Inflammatory macrophage treated with lipopolysaccharide for 1 hour (primary cell): ENCODE measurements around the gene RTRAF.
A peak's percentile ranks its signal among the peaks of the same experiment; 100 is the strongest.

Experiments used
- DNase-seq, 2 donors: peaks; one replicate each; pipeline ENCODE4 v3.0.0-alpha.2; 2020 to 2022

RTRAF gene

DNA sequence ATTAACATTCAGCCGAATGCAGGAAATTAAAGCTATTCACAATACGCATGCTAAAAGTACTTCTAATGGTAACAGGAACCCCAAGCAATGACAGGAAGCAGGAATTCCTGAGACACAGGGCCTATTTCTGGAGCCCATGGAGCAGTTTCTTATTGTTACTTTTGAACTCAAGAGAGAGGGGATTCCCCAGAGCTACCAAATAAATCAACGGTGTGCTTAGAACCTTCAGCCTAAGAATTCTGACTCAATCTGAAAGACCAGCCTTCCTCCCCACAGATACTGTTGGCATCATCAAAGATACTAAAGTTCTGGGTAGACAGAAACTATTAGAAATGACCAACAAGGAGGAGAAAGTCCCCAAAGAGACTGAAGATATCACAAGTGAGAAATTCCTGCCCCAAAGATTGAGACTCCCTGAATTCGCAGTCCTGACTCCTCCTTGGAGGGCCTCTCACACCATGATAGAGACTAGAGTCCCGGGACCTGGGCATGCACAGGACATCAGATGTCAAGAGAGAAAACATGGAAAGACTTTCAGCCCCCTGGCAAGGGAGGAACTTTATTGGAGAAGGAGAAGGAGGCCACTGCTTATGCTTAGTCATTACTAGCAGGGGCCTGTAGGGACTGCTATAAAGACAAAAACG is 32.7 kb downstream of the RTRAF start:
- no peak for DNase-seq

DNA sequence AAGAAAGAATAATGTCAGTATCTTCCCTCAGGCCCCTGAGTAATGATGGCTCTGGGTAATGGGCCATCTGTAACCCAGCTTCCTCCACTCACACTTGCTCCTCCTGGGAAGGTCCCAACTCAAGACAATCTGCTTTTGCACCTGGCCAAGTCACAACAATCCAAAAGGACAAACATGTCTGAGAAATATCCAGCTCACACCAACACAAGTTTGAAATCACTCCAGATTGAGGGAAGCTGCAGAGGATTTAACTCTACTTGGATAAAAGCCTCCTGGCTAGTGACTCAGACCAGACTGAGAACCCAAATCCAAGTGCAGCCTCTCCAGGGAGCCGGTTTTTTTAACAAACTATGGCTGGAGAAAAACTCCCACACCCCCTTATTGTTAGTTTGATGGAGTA is 34.2 kb downstream of the RTRAF start:
- DNase-seq, result no peak

DNA sequence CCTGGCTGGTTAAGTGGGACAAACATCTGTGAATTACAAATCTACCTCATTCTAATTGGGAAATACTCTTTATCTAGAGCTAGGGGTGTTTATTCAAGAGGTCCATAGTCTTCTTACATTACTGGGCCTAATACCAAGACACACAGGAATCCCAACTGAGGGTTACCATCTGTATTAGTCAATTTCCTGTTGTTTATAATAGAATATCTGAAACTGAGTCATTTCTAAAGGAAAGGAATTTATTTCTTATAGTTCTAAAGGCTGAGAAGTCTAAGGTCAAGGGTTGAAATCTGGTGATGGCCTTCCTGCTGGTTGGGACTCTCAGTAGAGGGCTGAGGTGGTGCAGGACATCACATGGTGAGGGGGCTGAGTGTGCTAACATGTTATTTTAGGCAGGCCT is 36.0 kb downstream of the RTRAF start:
- DNase-seq, result no peak

DNA sequence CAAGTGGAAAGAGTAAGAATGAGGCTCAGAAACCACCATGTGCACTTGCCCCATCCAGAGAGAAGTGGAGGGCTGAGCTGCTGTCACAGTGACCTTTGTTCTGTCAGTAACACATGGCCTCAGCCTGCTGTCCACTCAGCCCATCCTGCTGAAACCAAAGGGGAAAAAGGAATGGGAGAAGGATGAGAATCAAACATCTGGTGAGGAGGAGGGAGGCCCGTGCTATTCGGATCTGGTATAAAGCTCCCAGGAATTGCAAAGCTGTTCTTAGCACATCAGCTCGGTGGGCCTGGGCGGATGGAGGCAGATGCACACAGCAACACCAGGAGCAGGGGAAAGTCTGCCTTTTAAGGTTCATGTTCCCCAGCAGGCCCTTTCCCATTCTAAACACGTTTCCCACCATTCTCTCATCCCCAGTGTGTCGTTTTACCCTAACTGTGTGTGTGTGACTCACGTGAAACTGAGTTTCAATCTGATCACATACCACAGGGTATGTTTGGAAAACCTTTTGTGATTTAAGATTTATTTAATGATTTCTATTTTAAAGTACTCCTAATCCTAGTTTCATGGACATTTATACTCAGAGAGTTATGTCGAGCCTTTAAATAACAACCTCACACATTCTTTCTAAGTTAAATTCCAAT is 36.8 kb downstream of the RTRAF start:
- no peak for DNase-seq

DNA sequence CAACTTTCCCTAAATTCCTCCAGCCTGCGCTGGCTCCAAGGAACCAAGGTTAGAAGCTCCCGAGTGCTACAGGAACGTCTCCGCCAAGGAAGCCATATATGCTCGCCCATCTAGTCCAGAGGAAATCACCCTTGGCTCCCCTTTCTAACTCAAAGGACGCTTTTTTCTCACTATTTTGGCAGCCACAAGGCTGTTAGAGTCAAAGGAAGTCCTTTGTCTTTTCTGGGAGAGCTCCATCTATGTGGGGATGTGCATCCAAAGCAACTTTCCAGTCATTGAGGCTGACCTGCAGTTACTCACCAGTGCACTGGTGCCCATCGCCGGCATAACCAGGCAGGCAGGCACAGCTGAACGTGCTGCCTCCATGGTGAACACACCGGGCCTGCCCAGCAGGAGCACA is 37.6 kb downstream of the RTRAF start:
- DNase-seq, result no peak

DNA sequence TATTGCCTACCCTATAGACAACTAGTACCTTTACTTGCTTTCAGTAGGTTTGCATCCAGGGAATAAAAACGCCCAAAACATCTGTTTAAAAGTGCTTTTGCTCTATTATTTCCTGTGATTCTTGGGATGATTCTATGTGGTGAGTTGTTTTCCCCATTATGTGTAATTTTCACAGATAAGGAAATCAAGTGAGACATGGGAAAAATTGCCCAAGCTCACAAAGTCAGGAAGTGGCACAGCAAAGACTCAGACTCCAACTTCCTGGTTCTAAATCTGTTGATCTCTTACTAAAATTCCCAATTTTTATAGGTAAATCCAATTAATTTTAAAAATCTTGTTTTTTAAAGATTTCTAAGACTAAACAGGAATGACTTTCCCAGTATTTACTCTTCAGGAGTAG is 40.5 kb downstream of the RTRAF start:
- DNase-seq, result peak in 1 of 2 donors; percentile 1

DNA sequence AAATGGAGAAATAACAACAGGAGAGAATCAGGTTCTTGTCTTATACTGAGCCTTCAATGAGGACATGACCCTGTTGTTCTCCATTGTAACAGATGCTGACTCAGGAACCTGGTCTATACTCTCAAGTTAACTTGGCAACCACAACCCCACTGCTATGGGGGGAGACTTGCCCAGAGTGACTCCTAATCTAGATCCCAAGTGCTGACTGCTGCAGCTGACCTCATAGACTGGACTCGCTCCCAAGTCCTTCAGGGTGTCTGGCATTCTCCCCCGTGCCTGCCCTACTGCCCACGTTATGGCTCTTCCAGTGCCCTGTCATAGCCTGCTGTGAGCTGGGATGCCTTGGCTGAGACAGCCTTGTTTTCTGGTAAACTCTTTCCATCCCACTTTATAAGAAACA is 42.4 kb downstream of the RTRAF start:
- no peak for DNase-seq

DNA sequence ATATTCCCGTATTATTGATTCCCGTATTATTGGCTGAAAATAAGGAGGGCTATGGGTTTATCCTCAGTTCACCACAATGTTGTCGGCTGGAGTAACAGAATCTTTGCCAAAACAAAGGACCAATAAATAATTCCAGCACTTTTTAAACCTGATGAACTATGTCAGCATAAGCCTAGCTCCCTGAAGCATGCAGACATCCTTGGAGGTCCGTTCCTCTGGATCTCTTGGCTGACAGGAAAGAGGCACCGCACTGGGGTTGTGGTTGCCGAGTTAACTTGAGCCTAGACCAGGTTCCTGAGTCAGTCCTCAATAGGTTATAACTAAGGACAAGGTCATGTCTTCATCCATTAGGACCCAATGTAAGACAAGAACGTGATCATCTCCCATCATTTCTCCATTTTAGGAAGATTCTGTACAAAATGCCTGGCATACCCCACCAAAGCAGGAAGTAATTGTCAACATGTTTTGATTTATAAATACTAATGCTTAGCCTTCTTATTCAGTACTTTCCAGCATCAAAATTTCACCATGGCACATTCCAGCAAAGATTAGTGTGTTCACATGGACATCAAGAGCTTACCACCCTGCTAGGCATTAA is 43.0 kb downstream of the RTRAF start:
- DNase-seq, result no peak

DNA sequence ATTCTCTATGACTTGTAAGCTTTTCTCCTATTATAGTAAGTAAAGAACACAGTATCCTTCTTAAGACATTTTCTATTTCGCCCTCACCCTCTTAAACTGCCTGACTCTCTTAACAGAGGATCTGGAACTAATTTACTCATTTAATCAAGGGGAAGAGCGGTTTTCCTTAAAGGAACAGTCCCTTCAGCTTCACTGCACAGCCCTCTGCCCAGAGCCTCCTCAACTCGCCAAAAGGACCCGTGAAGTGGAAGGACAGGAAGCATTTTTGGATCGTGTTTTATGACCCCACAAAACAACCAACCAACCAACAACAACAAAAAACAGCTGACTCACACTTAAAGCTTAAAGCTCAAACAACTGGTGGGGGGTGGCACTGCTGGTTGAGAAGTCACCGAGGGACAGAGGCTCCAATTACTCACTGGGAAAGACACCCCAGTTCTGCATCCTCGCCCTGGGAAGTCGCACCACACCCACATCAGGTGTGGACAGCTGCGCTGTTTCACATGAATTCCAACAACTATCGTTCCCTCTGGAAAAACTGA is 43.8 kb downstream of the RTRAF start:
- no peak for DNase-seq

DNA sequence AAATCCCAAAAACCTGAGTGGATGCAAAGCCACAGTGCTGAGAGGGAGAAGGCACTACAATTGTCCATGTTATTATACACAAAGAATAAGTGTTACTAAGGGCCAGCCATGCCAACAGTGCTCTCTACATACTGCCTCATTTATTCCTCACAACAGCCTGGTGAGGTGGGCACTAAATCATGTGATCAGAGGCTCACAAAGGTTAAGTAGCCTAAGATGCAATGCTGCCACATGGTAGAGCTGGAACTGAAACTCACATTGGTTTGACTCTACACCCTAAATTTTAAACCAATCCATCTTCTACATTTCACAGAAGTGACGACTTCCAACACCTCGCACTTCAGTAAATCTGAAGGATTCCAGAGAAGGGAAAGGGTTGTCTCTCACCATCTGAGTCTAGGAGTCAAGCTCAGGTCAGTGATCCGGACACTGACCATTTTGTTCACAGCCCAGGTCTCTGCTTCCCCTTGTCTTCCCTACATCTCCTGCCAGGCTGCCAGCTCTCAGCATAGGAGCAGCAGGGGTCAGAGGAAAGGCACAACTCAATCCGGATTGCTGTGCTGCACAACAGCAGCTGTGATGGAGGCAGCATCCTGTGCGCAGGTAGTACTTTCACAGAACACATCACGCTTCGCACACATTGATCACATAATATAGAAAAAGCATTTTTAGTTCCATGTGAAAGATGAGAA is 49.9 kb downstream of the RTRAF start:
- DNase-seq, result no peak

DNA sequence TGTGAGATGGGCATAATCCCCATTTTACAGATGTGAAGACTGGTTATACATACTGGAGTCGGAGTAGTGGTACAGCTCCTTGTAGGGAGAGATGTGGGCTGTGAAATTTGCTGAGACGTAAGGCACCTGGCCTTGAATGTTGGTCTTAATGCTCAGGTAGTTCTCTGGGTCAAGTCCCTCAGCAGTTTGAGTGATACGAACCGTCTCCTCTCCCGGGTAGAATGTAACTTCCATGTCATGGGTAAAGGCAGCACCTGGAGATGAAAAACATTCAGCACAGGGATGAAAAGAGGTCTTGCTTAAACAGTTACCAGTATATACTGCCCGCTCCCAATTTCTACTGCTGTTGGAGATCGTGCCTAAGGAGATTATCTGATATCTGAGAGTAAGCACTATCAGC is 51.3 kb downstream of the RTRAF start:
- DNase-seq, result no peak

DNA sequence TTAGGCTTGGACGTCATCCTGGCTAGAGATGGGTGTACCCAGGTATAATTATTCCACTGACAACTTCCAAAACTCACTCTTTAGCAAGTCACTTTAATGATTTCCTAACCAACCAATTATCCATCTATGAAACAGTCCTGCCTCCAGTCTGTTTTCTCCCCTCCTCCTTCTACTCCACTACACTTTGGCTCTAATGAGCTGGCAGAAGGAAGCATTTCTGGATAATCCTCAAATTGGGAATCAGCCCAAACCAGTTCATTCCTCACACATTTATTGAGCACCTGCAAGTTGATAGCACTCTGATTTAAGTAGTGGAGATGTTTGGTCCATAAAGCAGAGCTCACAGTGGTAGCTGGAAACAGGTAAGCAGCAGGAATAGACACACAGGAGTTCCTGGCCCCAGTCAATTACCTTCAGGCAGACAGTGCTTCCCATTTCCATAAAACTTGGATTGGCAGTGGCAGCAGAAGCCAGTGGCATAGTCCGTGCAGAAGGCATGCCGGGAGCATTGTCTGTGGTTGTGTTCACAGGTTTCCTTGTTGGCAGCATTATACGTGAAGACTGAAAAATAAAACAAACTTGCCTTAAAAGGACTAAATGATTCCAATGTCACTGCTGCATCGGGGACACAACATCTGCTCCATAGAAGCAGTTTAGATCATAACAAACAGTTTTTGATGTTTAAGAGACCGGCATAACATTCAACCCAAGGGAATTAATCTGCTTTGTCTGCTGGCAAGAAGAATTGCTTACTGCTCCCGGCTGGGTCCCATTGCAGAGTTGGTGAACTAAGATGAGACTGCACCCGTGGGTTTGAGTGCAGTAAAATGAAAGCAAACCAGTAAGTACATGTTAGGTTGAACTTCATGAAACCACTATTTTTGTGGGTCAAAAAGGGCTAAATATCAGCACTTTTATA is 53.3 kb downstream of the RTRAF start:
- no peak for DNase-seq

DNA sequence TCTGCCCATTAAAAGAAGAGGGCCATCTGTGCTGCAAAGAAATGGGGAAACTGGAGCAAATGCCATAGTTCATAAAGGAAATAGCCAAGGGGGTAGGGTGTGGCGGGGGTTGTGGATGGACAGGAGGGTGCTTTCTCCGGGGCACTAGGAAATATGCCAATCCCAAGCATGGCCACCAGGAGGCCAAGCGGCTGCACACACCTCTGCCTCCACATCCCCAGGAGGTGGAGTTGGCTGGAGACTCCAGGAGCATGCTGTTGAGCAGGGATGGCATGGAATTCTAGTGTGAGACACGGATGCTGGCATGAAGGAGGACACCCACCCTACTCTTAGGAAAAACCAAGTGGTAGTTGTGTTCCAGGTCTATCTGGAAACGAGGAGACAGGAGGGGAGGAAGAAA is 54.3 kb downstream of the RTRAF start:
- DNase-seq, result peak in 1 of 2 donors; percentile 25

DNA sequence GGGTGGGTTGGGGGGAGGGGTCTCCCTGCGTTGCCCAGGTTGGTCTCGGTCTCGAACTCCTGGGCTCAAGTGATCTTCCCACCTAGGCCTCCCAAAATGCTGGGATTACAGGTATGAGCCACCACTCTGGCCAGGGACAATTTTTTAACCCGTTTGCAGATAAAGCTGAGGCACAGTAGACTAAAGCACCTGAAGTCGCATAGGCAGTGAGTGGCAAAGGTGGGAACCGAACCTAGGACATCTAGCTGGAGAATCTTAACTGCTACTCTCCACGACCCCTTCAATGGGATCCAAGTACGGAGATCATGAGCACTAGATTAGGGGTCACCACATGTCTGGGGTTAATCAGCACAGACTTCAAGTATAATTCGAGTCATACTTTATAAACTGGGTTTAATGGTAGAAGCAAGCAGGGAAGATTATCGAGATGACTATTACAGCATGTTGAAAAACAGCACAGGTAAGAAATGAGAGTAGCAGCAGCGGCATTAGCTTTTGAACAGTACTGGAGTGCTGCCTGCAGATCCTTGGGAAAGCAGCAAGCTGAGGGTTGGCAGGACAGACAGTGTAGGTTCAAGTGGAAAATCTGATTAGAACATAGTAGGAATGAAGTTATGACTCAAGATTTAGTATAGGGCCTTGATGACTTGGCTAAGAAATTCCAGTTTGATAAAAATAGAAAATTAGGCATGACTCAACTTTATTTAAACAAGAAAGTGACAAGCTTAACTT is 55.6 kb downstream of the RTRAF start:
- no peak for DNase-seq

DNA sequence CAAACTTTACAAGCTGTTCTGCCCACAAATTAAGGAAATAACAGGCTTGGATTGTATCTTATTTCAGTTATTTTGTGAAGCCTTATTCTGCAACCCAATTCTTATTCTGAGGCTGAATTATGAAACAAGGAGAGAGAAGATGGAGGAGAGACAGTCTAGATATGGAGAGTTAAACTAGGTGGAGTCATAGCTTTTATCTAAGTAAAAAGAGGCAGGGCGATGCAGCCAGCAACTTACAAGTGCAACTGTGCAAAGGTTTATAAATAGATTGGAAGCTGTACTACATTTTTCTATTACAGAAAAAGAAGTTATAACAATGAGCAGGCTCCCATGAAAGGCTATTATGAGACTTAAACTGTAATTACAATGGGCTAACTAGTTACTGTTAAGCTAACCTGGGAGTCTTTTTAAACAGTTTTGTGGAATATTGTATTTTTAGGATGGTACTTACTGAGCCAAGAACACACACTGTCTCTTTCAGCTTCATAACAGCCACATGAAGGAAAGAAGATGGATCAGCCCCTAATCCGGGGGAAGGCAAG is 57.1 kb downstream of the RTRAF start:
- no peak for DNase-seq

DNA sequence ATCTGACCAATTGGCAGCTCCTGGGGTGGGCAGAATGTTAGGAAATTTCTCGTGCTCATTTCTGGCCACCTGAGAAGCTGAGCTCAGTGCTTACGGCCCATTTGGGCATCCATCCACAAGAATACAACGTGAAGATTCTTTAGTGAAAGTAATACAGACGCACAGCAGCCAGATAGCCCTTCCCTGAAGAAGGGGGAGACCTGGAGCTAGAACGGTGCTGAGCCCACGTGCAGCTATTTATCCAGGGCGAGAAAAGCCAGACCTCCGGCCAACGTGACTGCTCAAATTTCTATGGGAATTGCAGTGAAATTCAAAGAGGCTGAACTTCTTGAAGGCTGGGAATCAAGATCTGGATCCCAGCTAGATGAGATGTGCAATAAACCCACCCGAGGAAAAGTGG is 58.8 kb downstream of the RTRAF start:
- no peak for DNase-seq

DNA sequence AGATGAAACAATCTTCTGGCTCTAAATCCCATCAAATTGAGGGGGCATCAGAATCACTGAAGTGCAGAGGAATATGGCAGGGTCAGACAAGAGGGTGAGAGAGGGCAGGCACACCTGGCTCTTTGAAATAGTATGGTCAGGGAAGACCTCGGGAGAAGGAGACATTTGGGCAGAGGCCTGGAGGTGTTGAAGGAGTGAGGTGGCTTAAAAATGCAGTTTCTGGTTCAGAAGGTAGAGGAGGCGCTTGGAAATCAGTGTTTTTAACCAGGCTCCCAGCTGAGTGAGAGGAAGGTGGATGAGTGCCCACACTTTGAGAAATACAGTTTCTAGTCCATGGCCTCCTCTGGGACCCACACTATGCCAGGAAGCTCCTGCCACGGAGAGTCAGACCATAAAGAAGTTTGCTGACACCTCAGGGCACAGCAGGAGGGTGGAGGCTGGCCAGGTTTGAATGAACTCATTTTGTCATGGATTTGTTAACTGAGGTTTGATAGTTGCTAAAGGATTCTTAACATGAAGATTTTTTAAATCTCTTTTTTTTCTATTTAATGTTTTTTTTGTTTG is 59.4 kb downstream of the RTRAF start:
- DNase-seq, result no peak

DNA sequence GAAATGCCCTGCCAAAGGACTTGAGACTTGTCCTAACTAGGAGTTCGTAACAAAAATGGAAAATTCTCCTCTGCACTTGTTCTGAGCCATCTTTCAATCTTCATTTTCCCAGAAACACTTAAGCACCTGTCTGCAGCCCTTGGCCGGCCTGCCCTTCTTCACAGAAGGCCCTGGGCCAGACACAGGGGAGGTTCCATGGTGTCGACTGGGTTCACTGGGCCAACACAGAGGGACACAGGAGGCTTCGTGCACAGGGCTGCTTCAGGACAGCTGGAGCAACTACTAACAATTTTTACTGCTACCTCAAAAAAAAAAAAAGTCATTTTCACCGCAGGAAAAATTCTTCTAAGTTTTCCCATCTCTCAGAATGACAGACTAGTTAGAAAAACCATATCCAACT is 59.9 kb downstream of the RTRAF start:
- no peak for DNase-seq

DNA sequence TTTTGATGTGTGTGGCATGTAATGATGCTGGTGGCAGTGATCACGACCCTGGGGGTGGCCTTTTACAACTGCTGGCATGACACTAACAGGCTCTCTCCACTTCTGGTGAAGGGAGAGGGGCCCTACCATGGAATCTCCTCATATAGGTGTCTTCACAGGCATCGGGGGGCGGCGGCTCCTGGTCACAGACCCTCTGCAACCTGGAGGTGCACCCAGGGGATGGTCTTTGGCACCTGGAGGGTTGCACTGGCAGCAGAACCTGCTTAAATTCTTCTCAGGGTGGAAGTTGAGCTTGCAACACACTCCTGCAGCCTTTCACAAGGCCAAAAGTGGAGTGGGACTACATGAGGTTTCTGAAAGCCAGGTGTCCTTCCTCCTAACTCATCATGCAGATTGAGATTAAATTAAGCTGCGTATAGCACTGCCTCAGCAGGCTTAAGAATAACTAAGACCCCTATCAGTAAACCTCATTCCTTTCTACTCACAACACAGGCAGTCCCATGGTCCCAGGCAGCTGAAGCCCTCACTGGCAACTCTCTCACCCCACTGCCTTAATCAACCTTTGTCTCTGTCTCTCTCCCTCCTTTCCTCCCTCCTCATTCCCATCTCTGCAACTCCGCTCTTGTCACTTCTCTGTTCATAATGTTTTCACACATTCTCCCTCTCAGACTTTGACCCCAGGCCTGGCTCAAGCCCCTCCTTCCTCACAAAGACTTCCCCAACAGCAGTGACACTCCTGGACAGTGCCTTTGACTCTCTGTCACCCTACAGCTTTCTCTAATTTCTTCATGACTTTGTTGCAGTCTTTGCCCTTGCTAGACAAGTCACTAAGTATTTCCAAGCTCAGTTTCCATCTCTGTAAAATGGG is 60.6 kb downstream of the RTRAF start:
- DNase-seq, result no peak

DNA sequence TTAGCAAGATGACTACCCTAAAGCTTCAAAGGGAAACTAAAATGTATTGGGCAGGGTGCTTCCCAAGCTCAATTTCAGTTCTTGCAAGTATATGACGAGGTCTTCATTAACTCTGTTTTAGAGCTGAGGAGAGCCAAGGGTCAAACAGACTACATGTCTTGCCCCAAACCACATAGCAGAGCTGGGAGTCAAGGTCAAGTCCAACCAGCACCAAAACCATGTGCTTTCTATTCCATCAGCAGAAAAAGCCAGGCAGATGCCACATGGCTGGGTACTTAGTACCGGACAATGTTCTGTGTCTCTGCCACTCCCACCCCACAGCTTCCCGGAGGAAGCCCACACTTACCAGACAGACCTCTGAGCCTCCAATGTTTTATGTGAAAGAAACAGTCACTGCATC is 61.9 kb downstream of the RTRAF start:
- DNase-seq, result no peak
